SU-DHL-6 (cell line): ENCODE data around the gene ZNF556.

Experiments
- H2AFZ ChIP-seq: fragments of 200-600 bp; sonication (generic); 2 replicates; pipeline ENCODE4 v1.6.1; 2014; ENCODE audit warnings: low read depth, mild to moderate bottlenecking, moderate library complexity, mixed read lengths, antibody characterized with exemption, low read length; ENCODE audit not compliant: severe bottlenecking
- H3F3A ChIP-seq: fragments of 200-600 bp; shearing (Covaris generic); 2 replicates; pipeline ENCODE4 v1.6.0; 2016; ENCODE audit warnings: antibody characterized with exemption, mild to moderate bottlenecking; ENCODE audit not compliant: insufficient read depth
- H3K27ac ChIP-seq: fragments of 200-600 bp; sonication (generic); 2 replicates; pipeline ENCODE4 v1.5.1; 2016; ENCODE audit warnings: low read depth, mild to moderate bottlenecking, low read length, moderate library complexity, mixed read lengths
- H3K27me3 ChIP-seq: fragments of 200-600 bp; sonication (generic), shearing (Covaris generic); 2 replicates; pipeline ENCODE4 v1.6.0; 2014; ENCODE audit warnings: mild to moderate bottlenecking, low read length
- H3K36me3 ChIP-seq: fragments of 200-600 bp; sonication (generic); 2 replicates; pipeline ENCODE4 v1.6.1; 2014; ENCODE audit warnings: mild to moderate bottlenecking, low read length, mixed read lengths
- H3K4me2 ChIP-seq: fragments of 300-600, 200-600 bp; shearing (Covaris generic), sonication (generic); 2 replicates; pipeline ENCODE4 v1.6.0; 2014; ENCODE audit warnings: low read length, low read depth, mild to moderate bottlenecking; ENCODE audit not compliant: poor library complexity, severe bottlenecking
- H3K4me3 ChIP-seq: fragments of 200-600 bp; sonication (generic); 2 replicates; pipeline ENCODE4 v1.5.1; 2014; ENCODE audit warnings: antibody characterized with exemption, low read length, mild to moderate bottlenecking, mixed read lengths; ENCODE audit not compliant: insufficient read depth, poor library complexity, severe bottlenecking
- H3K79me2 ChIP-seq: fragments of 200-600 bp; sonication (generic); 2 replicates; pipeline ENCODE4 v1.6.1; 2014; ENCODE audit warnings: mild to moderate bottlenecking, low read length, moderate library complexity; ENCODE audit not compliant: insufficient read depth
- H3K9ac ChIP-seq: fragments of 200-600 bp; sonication (generic); 2 replicates; pipeline ENCODE4 v1.7.0; 2014; ENCODE audit warnings: mild to moderate bottlenecking, low read length
- H3K9me2 ChIP-seq: fragments of 200-600 bp; sonication (generic); replicated peaks from 2 replicates; pipeline ENCODE4 v1.6.1; 2014; ENCODE audit warnings: low read length; ENCODE audit not compliant: insufficient read depth
- H3K9me3 ChIP-seq: fragments of 200-600 bp; sonication (generic); 2 replicates; pipeline ENCODE4 v1.6.1; 2014; ENCODE audit warnings: low read length, mixed read lengths; ENCODE audit not compliant: insufficient read depth
- H4K20me1 ChIP-seq: fragments of 200-600 bp; sonication (generic); 2 replicates; pipeline ENCODE4 v1.6.1; 2014; ENCODE audit warnings: low read depth, mild to moderate bottlenecking, antibody characterized with exemption, low read length, moderate library complexity, mixed read lengths
- CTCF ChIP-seq: fragments of 200-600 bp; sonication (generic); IDR thresholded peaks from one replicate; pipeline ENCODE4 v1.5.1; 2017; ENCODE audit warnings: antibody characterized with exemption, mild to moderate bottlenecking, low read length, moderate library complexity; ENCODE audit not compliant: insufficient read depth, poor library complexity, severe bottlenecking
- EZH2phosphoT487 ChIP-seq: fragments of 200-600 bp; sonication (generic), shearing (Covaris generic); conservative IDR thresholded peaks from 2 replicates; pipeline ENCODE4 v1.6.1; 2018; ENCODE audit warnings: mild to moderate bottlenecking, antibody characterized with exemption, low read length, moderate library complexity, mixed read lengths

ZNF556 gene

GRCh38 chr19:2858864-2859263 is 8.3 kb upstream of the ZNF556 start:
- H3K9me2 ChIP-seq, result no peaks in the 10 kb centered on the region
- H3K27me3 ChIP-seq, result no peaks in the 10 kb centered on the region
- H3K36me3 ChIP-seq, result peaks cover 9% of the 10 kb centered on the region; the same call in 1 of the 2 replicates
- no peak overlapping the region for H3K27ac ChIP-seq
- peaks cover 10% of the 10 kb centered on the region; the same call in 1 of the 2 replicates for H3K9me3 ChIP-seq
- H3F3A ChIP-seq, result no peaks in the 10 kb centered on the region
- no peak overlapping the region for H3K4me2 ChIP-seq
- no peak overlapping the region for H3K9ac ChIP-seq
- no peaks in the 10 kb centered on the region for H3K79me2 ChIP-seq
- TF ChIP-seq CTCF (no peak), EZH2phosphoT487 (no peak)
- H2AFZ ChIP-seq, result no peak overlapping the region
- no peaks in the 10 kb centered on the region for H4K20me1 ChIP-seq
- H3K4me3 ChIP-seq, result no peak overlapping the region

GRCh38 chr19:2863816-2864215 is 3.3 kb upstream of the ZNF556 start:
- no peak overlapping the region for H3K9ac ChIP-seq
- no peaks in the 10 kb centered on the region for H3K9me3 ChIP-seq
- no peaks in the 10 kb centered on the region for H3F3A ChIP-seq
- H3K27me3 ChIP-seq, result no peaks in the 10 kb centered on the region
- TF ChIP-seq CTCF, result no peak
- no peak for TF ChIP-seq EZH2phosphoT487
- H3K9me2 ChIP-seq, result no peaks in the 10 kb centered on the region
- H3K4me3 ChIP-seq, result no peak overlapping the region
- no peak overlapping the region for H2AFZ ChIP-seq
- no peaks in the 10 kb centered on the region for H3K36me3 ChIP-seq
- H3K4me2 ChIP-seq, result no peak overlapping the region
- no peaks in the 10 kb centered on the region for H3K79me2 ChIP-seq
- H4K20me1 ChIP-seq, result no peaks in the 10 kb centered on the region
- H3K27ac ChIP-seq, result no peak overlapping the region

GRCh38 chr19:2865334-2866100 is 1.6 kb upstream of the ZNF556 start:
- H4K20me1 ChIP-seq, result no peaks in the 10 kb centered on the region
- no peak overlapping the region for H2AFZ ChIP-seq
- no peak overlapping the region for H3K27ac ChIP-seq
- H3F3A ChIP-seq, result no peaks in the 10 kb centered on the region
- H3K9me2 ChIP-seq, result no peaks in the 10 kb centered on the region
- no peaks in the 10 kb centered on the region for H3K36me3 ChIP-seq
- H3K79me2 ChIP-seq, result no peaks in the 10 kb centered on the region
- no peak for TF ChIP-seq CTCF
- TF ChIP-seq EZH2phosphoT487, result no peak
- H3K4me3 ChIP-seq, result no peak overlapping the region
- H3K9ac ChIP-seq, result no peak overlapping the region
- H3K9me3 ChIP-seq, result no peaks in the 10 kb centered on the region
- H3K27me3 ChIP-seq, result no peaks in the 10 kb centered on the region
- no peak overlapping the region for H3K4me2 ChIP-seq
